Peyer's patch (tissue), 4 donors: ENCODE results near the gene SLC26A1.

Experiments used
- CTCF ChIP-seq, 6 experiments: fragments of 450-650 bp in 4 of 6; fragments of 200-600 bp in 2 of 6; sonication (generic) in 1 of 6; IDR thresholded peaks; one replicate each; pipeline ENCODE4 v1.5.1; 2017 to 2019; ENCODE audit warnings: antibody characterized with exemption in 6 of 6, mild to moderate bottlenecking in 3 of 6, moderate library complexity in 1 of 6
- POLR2A ChIP-seq, 2 donors: fragments of 450-650 bp; IDR thresholded peaks; one replicate each; pipeline ENCODE4 v1.5.1; 2017; ENCODE audit warnings: antibody characterized with exemption in 2 of 2, mild to moderate bottlenecking in 2 of 2, moderate library complexity in 2 of 2

- TF ChIP-seq CTCF (IDR thresholded peaks at IDR 0.05) = no peak
- no peak for TF ChIP-seq POLR2A (IDR thresholded peaks at IDR 0.05)
Observed at GRCh38 chr4:961351-962230, 31.6 kb downstream of the SLC26A1 start.
